Measurements from ENCODE around the gene PLSCR1.

The PLSCR1 gene

GRCh38 chr3:146561463-146561862 lies 17.1 kb upstream of the PLSCR1 start:
- TF ChIP-seq JUND (IDR thresholded peaks at IDR 0.05; ENCODE audit: low read depth): no peak
- no peak for DNase-seq (ENCODE audit: low read depth in 1 of 2, low spot score in 1 of 2)
- in situ Hi-C loops (cut with HindIII; ENCODE audit: low pct_unique_long_range_greater_than_20kb, low sequenced_read_pairs): no loop called here

GRCh38 chr3:146560678-146561077 lies 16.3 kb upstream of the PLSCR1 start:
- DNase-seq (ENCODE audit: low read depth in 1 of 2, low spot score in 1 of 2): no peak
- no peak for TF ChIP-seq JUND (IDR thresholded peaks at IDR 0.05; ENCODE audit: low read depth)
- in situ Hi-C loops (cut with HindIII; ENCODE audit: low pct_unique_long_range_greater_than_20kb, low sequenced_read_pairs): no loop called here

DNA sequence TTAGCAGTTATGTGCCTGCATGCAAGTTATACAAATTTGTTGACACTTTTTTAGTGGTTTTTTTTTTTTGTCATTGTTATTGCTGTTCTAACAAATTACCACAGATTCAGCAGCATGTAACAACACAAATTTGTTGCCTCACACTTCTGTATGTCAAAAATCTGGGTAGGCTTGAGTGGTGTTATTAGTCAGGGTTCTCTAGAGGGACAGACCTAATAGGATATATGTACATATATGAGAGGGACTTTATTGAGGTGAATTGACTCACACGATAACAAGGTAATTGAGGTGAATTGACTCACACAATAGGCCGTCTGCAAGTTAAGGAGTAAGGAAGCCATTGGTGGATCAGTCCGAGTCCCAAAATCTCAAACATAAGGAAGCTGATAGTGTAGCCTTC lies 15.0 kb upstream of the PLSCR1 start:
- DNase-seq (ENCODE audit: low read depth in 1 of 2, low spot score in 1 of 2): no peak
- TF ChIP-seq JUND (IDR thresholded peaks at IDR 0.05; ENCODE audit: low read depth): no peak
- in situ Hi-C loops (cut with HindIII; ENCODE audit: low pct_unique_long_range_greater_than_20kb, low sequenced_read_pairs): no loop called here

DNA sequence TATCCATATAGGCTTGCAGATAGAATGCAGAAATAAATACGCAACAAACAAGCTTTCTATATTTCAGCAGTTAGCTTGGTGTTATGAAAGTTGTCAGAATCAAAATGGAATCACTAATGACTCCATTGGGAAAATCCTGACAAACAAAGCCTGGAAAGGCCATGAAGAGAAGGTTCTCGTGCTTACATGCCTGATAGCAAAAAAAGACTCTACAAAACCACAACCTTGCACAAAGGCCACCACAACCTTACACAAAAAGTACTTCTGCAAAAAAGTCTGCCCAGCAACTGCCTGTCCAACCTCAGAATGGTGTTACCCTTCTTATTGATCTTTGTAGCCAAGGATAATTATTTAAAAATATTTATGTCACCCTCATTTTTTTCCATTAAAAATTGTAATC lies 14.4 kb upstream of the PLSCR1 start:
- DNase-seq (ENCODE audit: low read depth in 1 of 2, low spot score in 1 of 2): no peak
- in situ Hi-C loops (cut with HindIII; ENCODE audit: low pct_unique_long_range_greater_than_20kb, low sequenced_read_pairs): no loop called here
- TF ChIP-seq JUND (IDR thresholded peaks at IDR 0.05; ENCODE audit: low read depth): no peak

- no peak for TF ChIP-seq JUND (IDR thresholded peaks at IDR 0.05; ENCODE audit: low read depth)
- in situ Hi-C loops (cut with HindIII; ENCODE audit: low pct_unique_long_range_greater_than_20kb, low sequenced_read_pairs): no loop called here
- no peak for DNase-seq (ENCODE audit: low read depth in 1 of 2, low spot score in 1 of 2)
Measured at GRCh38 chr3:146557745-146558144, 13.3 kb upstream of the PLSCR1 start.

- DNase-seq (ENCODE audit: low read depth in 1 of 2, low spot score in 1 of 2): no peak
- in situ Hi-C loops (cut with HindIII; ENCODE audit: low pct_unique_long_range_greater_than_20kb, low sequenced_read_pairs): no loop called here
- TF ChIP-seq JUND (IDR thresholded peaks at IDR 0.05; ENCODE audit: low read depth): no peak
Measured at GRCh38 chr3:146555311-146555710, 10.9 kb upstream of the PLSCR1 start.

DNA sequence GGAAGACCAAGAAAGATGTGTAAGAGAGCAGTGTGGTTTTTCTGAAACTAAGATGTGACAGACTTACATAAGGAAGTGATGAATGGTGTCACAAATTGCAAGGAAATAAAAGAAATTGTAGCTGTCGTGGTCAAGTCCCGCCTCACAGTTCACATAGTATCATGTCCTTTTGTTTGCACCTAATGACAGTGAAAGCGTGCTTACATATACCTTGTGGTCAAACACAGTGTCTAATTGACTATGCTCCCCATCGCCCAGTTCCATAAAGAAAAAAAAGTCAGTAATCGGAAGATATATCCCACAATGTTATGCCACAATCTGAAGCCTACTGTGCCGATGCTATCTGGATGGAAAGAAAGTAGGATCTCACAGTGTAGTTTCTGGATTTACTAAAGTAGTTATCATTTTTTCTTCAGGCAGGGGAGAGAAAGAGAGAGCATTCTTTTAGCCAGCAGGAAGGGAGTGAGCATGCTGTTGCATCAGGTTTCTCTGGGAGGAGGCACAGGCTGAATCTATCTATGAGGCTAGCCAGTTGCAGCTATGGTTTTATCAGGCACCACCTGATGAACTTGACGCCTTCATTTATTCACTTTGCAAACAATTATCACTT lies 9.8 kb upstream of the PLSCR1 start:
- in situ Hi-C loops (cut with HindIII; ENCODE audit: low pct_unique_long_range_greater_than_20kb, low sequenced_read_pairs): no loop called here
- no peak for DNase-seq (ENCODE audit: low read depth in 1 of 2, low spot score in 1 of 2)

GRCh38 chr3:146550743-146551510 lies 6.5 kb upstream of the PLSCR1 start:
- in situ Hi-C loops (cut with HindIII; ENCODE audit: low pct_unique_long_range_greater_than_20kb, low sequenced_read_pairs): no loop called here
- no peak for DNase-seq (ENCODE audit: low read depth in 1 of 2, low spot score in 1 of 2)
- TF ChIP-seq JUND (IDR thresholded peaks at IDR 0.05; ENCODE audit: low read depth): no peak

More for the DNA sequence above, 9.8 kb upstream of the PLSCR1 start:
- TF ChIP-seq JUND (IDR thresholded peaks at IDR 0.05; ENCODE audit: low read depth): no peak

GRCh38 chr3:146550070-146550615 lies 5.7 kb upstream of the PLSCR1 start:
- TF ChIP-seq JUND (IDR thresholded peaks at IDR 0.05; ENCODE audit: low read depth): no peak
- in situ Hi-C loops (cut with HindIII; ENCODE audit: low pct_unique_long_range_greater_than_20kb, low sequenced_read_pairs): no loop called here
- no peak for DNase-seq (ENCODE audit: low read depth in 1 of 2, low spot score in 1 of 2)

- DNase-seq (ENCODE audit: low read depth in 1 of 2, low spot score in 1 of 2): no peak
- TF ChIP-seq JUND (IDR thresholded peaks at IDR 0.05; ENCODE audit: low read depth): no peak
- in situ Hi-C loops (cut with HindIII; ENCODE audit: low pct_unique_long_range_greater_than_20kb, low sequenced_read_pairs): no loop called here
Measured at GRCh38 chr3:146547235-146547835, 2.9 kb upstream of the PLSCR1 start.

GRCh38 chr3:146546366-146546965 lies 2.1 kb upstream of the PLSCR1 start:
- DNase-seq (ENCODE audit: low read depth in 1 of 2, low spot score in 1 of 2): no peak
- no peak for TF ChIP-seq JUND (IDR thresholded peaks at IDR 0.05; ENCODE audit: low read depth)
- in situ Hi-C loops (cut with HindIII; ENCODE audit: low pct_unique_long_range_greater_than_20kb, low sequenced_read_pairs): no loop called here

DNA sequence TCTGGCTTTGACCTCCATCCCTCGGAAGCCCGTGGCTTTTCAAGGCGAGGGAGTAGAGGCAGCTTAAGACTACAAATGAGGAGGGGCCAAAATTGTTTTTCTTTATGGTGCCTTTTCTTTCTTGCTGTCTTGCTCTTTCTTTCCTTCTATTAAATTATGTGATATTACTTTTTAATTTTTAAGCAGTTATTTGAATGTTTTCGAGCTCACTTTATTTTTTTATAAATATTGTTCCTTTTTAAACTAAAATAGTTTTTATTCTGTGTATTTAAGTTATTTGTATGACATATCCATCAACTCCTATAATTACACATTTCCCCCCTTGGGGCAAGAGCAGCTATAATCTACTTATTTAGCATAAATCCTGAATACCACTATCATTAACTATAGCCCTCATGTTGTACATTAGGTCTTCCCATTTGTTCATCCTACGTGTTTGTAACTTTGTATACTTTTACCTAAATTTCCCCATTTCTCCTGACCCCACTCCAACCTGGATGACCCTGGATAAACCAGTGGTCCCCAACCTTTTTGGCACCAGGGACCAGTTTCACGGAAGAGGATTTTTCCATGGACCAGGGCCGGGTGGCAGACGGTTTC lies 622 bp upstream of the PLSCR1 start:
- in situ Hi-C loops (cut with HindIII; ENCODE audit: low pct_unique_long_range_greater_than_20kb, low sequenced_read_pairs): no loop called here
- no peak for TF ChIP-seq JUND (IDR thresholded peaks at IDR 0.05; ENCODE audit: low read depth)
- DNase-seq (ENCODE audit: low read depth in 1 of 2, low spot score in 1 of 2): no peak
